ENCODE measurements around the gene IPPK. TPM values are rescaled to one million over a fixed set of nuclear protein-coding genes. Genes with fewer than 3 reads are reported as not detected.

Gene IPPK
- total and polyA plus RNA-seq, 3 donors from 2014 or later, result 21.0 to 25.0 (median 21.9) TPM

DNA sequence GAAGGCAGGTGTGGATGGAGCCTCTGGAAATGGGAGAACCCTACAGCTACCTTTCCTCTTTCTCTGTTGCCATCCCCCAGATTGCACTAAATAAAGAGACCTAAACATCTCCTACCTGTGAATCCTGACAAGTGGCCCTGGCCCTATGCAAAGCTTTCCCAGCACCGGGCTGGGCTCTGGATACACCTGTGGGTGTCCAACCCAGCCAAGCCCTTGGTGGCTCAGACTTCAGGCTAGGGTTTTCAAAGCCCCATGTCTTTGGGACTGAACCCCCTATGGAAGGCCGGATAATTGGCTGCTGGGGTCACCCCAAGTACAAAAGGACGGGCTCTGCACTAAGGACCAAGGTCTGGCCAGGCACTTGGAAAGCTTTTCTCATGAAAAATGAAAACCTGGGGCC is 44.1 kb upstream of the IPPK start:
- DNase-seq, result no peak
- TF ChIP-seq CTCF (IDR thresholded peaks at IDR 0.05), result no peak
- TF ChIP-seq POLR2A (IDR thresholded peaks at IDR 0.05), result no peak
- intact Hi-C loops (cut with DNase I; ENCODE audit: low total_unique reads), result no loop called here
- no peaks in the 10 kb centered on the region for H3K27me3 ChIP-seq
- H3K9me3 ChIP-seq, result no peaks in the 10 kb centered on the region
- no peaks in the 10 kb centered on the region for H3K36me3 ChIP-seq (ENCODE audit: low read depth, missing control alignments)
- WGBS, 2 donors, result 91 to 94% methylated on average over 2 to 3 of the region's 3 CpGs
- peaks cover 15% of the 10 kb centered on the region for H3K4me1 ChIP-seq
- no peak overlapping the region for H3K27ac ChIP-seq
- H3K4me3 ChIP-seq, result no peak overlapping the region

GRCh38 chr9:92713528-92713927 is 43.6 kb upstream of the IPPK start:
- Histone ChIP-seq H3K4me1 (peaks cover 15% of the 10 kb centered on the region), H3K27me3 (no peaks in the 10 kb centered on the region), H3K27ac (no peak overlapping the region), H3K4me3 (no peak overlapping the region), H3K36me3 (ENCODE audit: low read depth, missing control alignments) (no peaks in the 10 kb centered on the region), H3K9me3 (no peaks in the 10 kb centered on the region)
- 90 to 96% methylated on average over 15 of the region's 15 CpGs for WGBS, 2 donors
- no peak for DNase-seq
- TF ChIP-seq POLR2A (IDR thresholded peaks at IDR 0.05), result no peak
- no peak for TF ChIP-seq CTCF (IDR thresholded peaks at IDR 0.05)
- intact Hi-C loops (cut with DNase I; ENCODE audit: low total_unique reads), result no loop called here

DNA sequence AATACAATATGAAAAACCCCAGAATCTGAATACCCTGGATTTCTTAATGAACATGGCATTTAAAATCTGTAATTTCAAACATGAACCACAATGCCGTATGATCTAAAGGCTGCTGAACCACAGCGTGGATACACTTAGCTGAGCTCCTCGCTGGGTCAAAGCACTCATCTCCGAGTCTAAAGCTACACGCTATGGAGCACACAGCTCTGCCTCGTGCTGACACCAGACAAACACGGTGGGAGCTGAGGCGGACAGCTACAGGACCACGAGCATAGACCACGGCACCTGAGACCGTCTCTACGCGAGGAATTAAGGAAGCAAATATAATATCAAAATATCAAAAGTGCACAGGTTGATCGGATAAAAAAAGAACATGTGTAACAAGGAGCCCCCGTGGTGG is 42.8 kb upstream of the IPPK start:
- Histone ChIP-seq H3K27ac (no peak overlapping the region), H3K27me3 (no peaks in the 10 kb centered on the region), H3K4me1 (peaks cover 15% of the 10 kb centered on the region), H3K9me3 (no peaks in the 10 kb centered on the region), H3K36me3 (ENCODE audit: low read depth, missing control alignments) (no peaks in the 10 kb centered on the region), H3K4me3 (no peak overlapping the region)
- DNase-seq, result no peak
- 90 to 93% methylated on average over 15 of the region's 15 CpGs for WGBS, 2 donors
- TF ChIP-seq CTCF (IDR thresholded peaks at IDR 0.05) (no peak), POLR2A (IDR thresholded peaks at IDR 0.05) (no peak)
- intact Hi-C loops (cut with DNase I; ENCODE audit: low total_unique reads), result no loop called here

- intact Hi-C loops (cut with DNase I; ENCODE audit: low total_unique reads), result no loop called here
- Histone ChIP-seq H3K9me3 (no peaks in the 10 kb centered on the region), H3K4me1 (peaks cover 15% of the 10 kb centered on the region), H3K27me3 (no peaks in the 10 kb centered on the region), H3K27ac (no peak overlapping the region), H3K36me3 (ENCODE audit: low read depth, missing control alignments) (no peaks in the 10 kb centered on the region), H3K4me3 (no peak overlapping the region)
- 71 to 86% methylated on average over 6 of the region's 6 CpGs for WGBS, 2 donors
- TF ChIP-seq POLR2A (IDR thresholded peaks at IDR 0.05), result no peak
- no peak for TF ChIP-seq CTCF (IDR thresholded peaks at IDR 0.05)
- DNase-seq, result no peak
Measured at GRCh38 chr9:92711844-92712243, 41.9 kb upstream of the IPPK start.

DNA sequence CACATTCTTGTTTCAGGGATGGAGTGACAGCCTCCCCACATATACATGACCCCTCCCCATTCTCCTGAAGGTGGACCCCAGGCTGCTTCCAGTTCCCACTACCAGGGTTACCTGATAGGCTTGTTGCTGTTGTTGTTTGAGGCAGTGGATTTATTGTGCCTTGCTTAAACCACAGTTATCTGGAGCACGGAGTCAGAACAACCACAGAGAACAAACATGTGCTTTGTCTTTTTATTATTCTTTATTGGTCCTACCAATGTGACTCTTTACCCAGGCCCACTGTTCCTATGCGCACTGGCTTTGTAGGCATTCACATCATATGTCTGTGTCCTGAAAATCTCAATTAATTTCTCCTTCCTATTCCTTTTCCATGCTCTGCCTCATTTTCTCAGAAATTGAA is 41.2 kb upstream of the IPPK start:
- H3K4me3 ChIP-seq, result no peak overlapping the region
- TF ChIP-seq CTCF (IDR thresholded peaks at IDR 0.05) (no peak), POLR2A (IDR thresholded peaks at IDR 0.05) (no peak)
- no peak overlapping the region for H3K27ac ChIP-seq
- no peak for DNase-seq
- no peaks in the 10 kb centered on the region for H3K9me3 ChIP-seq
- 29 to 90% methylated on average over 2 of the region's 2 CpGs for WGBS, 2 donors
- peaks cover 13% of the 10 kb centered on the region for H3K4me1 ChIP-seq
- no peaks in the 10 kb centered on the region for H3K27me3 ChIP-seq
- H3K36me3 ChIP-seq (ENCODE audit: low read depth, missing control alignments), result no peaks in the 10 kb centered on the region
- intact Hi-C loops (cut with DNase I; ENCODE audit: low total_unique reads), result no loop called here

All from testis (tissue), 3 donors.